Measurements from ENCODE around the gene CRTC1.

Gene CRTC1, protein sequence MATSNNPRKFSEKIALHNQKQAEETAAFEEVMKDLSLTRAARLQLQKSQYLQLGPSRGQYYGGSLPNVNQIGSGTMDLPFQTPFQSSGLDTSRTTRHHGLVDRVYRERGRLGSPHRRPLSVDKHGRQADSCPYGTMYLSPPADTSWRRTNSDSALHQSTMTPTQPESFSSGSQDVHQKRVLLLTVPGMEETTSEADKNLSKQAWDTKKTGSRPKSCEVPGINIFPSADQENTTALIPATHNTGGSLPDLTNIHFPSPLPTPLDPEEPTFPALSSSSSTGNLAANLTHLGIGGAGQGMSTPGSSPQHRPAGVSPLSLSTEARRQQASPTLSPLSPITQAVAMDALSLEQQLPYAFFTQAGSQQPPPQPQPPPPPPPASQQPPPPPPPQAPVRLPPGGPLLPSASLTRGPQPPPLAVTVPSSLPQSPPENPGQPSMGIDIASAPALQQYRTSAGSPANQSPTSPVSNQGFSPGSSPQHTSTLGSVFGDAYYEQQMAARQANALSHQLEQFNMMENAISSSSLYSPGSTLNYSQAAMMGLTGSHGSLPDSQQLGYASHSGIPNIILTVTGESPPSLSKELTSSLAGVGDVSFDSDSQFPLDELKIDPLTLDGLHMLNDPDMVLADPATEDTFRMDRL

DNA sequence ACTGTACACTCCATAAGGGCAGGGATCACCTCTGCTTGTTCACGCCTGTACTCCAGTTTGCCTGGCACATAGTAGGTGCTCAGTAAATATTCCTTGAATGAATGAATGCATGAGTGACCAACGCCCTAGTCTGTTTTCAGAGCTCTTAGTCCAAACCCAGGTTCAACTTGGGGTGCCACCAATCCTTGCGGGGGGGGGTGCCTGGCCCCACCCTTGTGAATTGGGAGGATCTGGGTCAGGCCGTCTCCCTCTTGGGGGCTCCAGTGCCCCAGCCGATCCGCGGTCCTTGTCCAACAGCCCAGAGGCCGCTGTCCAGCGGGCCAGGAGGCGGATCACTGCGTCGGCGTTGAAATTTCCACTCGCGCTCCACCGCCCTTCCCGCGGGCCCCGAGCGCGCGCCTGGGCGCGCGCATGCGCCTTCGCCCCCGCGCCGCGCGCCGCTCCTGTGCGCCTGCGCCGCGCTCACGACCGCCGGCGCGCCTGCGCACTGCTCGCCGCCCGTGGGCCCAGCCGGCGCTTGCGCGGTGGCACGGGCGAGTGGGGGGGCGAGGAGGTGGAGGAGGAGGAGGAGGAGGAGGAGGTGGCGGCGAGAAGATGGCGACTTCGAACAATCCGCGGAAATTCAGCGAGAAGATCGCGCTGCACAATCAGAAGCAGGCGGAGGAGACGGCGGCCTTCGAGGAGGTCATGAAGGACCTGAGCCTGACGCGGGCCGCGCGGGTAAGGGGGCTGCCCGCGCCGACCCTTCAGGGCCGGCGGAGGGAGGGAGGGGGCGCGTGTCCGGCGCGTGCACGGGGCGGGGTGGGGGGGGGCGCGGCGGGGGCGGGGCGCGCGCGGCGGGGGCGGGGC lies at the start of gene CRTC1:
Gene CRTC1, plus strand, starts transcription at position 572 of the 849 bp plus-strand sequence. Its CDS starts 23 bp downstream, at position 595.
- peak; percentile 84 for DNase-seq

DNA sequence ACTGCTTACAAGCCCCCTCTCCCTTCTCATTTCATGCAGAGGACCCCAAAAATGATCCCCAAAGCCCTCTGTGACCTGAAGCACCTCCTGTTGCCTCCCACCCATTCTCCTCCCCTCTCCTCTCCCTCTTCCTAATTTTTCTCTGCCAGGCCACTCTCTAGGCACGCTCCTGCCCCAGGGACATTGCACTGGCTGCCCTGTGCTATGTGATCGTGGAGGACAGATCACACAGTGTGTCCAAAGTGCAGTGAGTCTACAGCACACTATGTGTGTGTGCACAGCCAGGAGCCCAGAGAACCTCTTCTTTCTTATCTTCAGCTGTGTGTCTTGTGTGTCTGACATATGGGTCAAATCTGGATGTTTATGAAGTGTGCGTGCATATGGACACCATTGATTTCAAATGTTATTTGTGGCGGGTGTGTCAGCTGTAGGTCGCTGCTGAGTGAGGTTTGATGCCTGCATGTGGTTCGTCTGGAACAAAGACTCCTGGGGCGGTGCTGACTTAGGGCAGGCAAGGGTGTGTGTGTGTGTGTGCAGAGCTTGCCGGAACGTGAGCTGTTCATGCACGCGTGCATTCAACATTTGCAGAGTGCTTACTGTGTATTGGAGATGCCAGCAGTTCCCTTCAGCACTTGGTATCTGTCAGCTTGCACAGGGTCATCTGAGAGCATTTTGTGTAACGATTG lies 48.7 kb upstream of the CRTC1 start:
- no peak for DNase-seq

DNA sequence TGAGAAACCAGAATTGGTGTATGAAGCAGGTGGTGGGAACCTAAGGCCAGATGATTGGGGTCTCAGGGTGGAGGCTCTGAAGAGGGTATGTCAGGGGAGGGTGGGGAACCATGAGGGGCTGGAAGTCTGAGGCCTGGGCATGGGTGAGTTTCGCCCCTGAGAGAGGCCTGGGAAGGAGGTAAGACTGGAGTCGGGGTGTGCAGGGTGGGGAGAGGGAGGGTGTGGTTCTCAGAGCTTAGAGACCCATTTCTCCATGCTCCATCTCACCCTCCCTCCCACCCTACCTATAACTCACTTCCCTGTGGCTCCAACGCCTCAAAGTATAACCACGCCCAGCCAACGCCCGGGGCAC lies 47.7 kb upstream of the CRTC1 start:
- DNase-seq: no peak

GRCh38 chr19:18636183-18636968 lies 47.1 kb upstream of the CRTC1 start:
- DNase-seq: peak; percentile 96

- no peak for DNase-seq
Measured at GRCh38 chr19:18636969-18637629, 46.4 kb upstream of the CRTC1 start, which contains the start of gene KLHL26. TSS of gene KLHL26 (plus strand) at chr19:18637028. CDS start at chr19:18637055, 27 bp downstream.

GRCh38 chr19:18637673-18638630 lies 45.5 kb upstream of the CRTC1 start:
- DNase-seq: no peak

DNA sequence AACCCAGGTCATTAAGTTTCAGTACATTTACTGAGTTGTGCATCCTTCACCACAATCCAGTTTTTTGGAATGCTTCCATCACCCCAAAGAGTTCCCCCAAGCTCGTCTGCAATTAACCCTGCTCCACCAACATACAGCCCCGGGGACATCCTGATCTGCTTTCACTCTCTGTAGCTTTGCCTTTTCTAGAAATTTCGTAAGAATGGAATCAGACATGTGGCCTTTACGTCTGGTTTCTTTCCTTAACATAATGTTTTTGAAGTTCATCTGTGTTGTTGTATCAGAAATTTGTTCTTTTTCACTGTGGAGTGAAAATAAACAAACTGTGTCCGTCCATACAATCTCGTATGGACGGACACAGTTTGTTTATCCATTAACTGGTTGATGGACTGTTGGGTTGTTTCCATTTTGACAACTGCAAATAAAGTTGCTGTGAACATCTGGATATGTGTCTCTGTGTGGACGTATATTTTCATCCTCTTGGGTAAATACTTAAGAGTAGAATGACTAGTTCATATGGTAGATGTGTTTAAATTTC lies 43.7 kb upstream of the CRTC1 start:
- no peak for DNase-seq

- no peak for DNase-seq
Measured at GRCh38 chr19:18644196-18645034, 39.1 kb upstream of the CRTC1 start.

DNA sequence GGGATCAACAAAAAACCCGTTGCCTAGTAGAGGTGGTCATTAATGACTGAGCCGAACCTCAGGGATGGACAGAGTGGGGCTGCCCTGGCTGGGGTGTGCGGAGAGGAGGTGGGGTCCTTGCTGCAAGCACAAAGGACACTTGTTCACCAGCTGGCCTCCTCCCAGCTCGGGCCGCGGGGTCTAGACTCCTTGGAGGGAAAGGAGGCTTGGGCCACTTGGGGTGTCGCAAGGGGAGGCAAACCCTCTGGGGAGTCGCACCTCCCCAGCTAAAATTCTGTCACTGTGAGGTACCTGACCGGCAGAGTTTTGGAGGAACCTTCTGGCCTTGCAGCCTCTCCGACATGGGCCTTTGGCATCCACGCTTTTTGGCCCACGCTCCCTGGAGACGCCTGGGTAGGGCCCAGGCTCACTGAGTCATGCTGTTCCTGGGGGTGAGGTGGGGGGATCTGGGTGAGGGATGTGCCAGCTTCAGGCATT lies 38.4 kb upstream of the CRTC1 start:
- no peak for DNase-seq

- DNase-seq: no peak
Measured at GRCh38 chr19:18646535-18647370, 36.7 kb upstream of the CRTC1 start.

DNA sequence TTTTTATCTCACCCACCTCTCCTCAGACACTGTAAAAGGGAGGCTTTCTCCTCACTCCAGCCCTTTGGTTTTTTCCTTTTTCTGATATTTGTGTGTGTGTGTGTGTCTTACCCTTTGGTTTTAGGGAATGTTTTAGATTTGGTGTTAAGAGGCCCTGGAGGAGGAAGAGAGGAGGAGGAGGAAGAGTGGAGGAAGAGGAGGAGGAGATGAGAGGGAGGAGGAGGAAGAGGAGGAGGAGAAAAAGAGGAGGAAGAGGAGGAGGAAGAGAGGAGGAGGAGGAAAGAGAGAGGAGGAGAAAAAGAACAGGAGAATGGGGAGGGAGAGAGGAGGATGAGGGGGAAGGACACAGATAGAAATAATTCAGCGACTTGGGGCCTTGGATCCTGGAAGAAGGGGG lies 36.1 kb upstream of the CRTC1 start:
- no peak for DNase-seq

- DNase-seq: no peak
Measured at GRCh38 chr19:18647807-18648206, 35.7 kb upstream of the CRTC1 start.

DNA sequence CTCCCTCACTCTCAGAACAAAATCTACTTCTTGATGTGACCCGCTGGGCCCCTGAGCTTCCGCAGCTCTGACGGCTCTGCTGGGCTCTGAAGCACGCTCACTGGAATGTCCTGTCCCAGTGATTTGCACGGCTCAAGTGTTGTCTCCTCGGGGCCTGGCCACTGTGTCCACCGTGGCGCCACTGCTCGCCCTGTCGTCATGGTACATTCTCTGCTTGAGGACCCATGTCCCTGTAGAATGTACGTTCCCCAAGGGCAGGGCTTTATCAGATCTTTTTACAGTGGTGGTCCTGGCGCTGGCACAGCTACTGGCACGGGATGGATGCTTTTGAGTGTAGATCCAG lies 34.5 kb upstream of the CRTC1 start:
- DNase-seq: no peak

GRCh38 chr19:18649371-18650020 lies 34.0 kb upstream of the CRTC1 start:
- DNase-seq: no peak

GRCh38 chr19:18650021-18650390 lies 33.5 kb upstream of the CRTC1 start:
- no peak for DNase-seq

DNA sequence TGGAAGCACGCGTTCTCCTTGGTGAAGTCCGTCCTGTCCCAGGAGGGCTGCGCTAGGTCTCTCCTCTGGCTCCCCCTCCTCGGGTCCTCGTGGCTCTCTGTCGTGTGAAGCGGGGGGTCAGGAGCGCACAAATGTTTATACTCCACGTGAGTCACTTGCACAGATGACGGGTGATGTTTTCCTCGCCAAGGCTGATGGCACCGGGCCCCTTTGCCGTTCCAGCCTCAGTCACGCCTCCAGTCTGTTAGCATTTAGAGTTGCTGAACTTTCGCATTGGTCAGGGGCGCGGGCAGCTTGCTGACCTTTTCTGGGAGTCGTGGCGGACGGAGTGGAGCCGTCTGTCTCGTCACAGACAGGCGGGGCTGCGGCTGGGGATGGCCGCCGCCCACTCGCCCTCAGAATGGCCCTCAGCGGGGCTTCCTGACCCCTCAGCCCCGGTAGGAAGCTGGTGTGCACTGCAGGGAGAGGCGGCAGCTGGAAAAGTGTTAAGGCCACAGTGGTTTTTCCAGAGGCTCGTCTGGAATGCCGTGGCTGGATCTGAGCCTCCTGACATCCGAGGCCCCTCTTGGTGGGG lies 32.9 kb upstream of the CRTC1 start:
- no peak for DNase-seq

GRCh38 chr19:18651300-18651699 lies 32.2 kb upstream of the CRTC1 start:
- DNase-seq: no peak
